Epithelial cell of proximal tubule (primary cell): Measurements from ENCODE around the gene KRT6C. TPM values are rescaled to one million over a fixed set of nuclear protein-coding genes. Genes with fewer than 3 reads are reported as not detected.
"Not testable (repeated sequence)": the region's sequence is repeated elsewhere in the genome, so short reads cannot be mapped to it uniquely, and the experiment has no call there.

ENCODE experiments used
- DNase-seq: peaks from one replicate; pipeline ENCODE4 v3.0.0-alpha.2; 2011; ENCODE audit warnings: low read depth
- H3K4me3 ChIP-seq: 2 replicates; pipeline ENCODE4 v1.5.1; 2011; ENCODE audit warnings: low read depth, mild to moderate bottlenecking, low read length
- CTCF ChIP-seq: conservative IDR thresholded peaks from 2 replicates; pipeline ENCODE4 v1.5.1; 2012; ENCODE audit warnings: low read depth, mild to moderate bottlenecking, low read length
- total RNA-seq: library from RNA; depleted of rRNA; stranded (reverse); fragments of >200 nt; gene quantifications from 2 replicates; pipeline ENCODE4 v1.2.3, GENCODE V29; 2015

Gene KRT6C
- total RNA-seq, 1 donor from 2014 or later: not detected

- no peak overlapping the region for H3K4me3 ChIP-seq
- DNase-seq: no peak
- no peak for TF ChIP-seq CTCF
Observed at GRCh38 chr12:52454411-52455201, 19.0 kb downstream of the KRT6C start.

GRCh38 chr12:52452101-52452500 lies 21.5 kb downstream of the KRT6C start, which contains the start of gene KRT6B:
Gene KRT6B (minus strand): TSS chr12:52452146. CDS start chr12:52452078, 68 bp downstream.
- TF ChIP-seq CTCF: no peak
- H3K4me3 ChIP-seq: no peak within 1 kb of the TSS
- no peak for DNase-seq

GRCh38 chr12:52448228-52448627 lies 25.4 kb downstream of the KRT6C start:
- no peak for DNase-seq
- no peak for TF ChIP-seq CTCF
- no peak overlapping the region for H3K4me3 ChIP-seq

- H3K4me3 ChIP-seq, DNase-seq: not testable (repeated sequence)
Observed at GRCh38 chr12:52447196-52447595, 26.4 kb downstream of the KRT6C start.

- no peak for DNase-seq
- no peak overlapping the region for H3K4me3 ChIP-seq
- TF ChIP-seq CTCF: no peak
Observed at GRCh38 chr12:52446367-52447045, 27.1 kb downstream of the KRT6C start.

GRCh38 chr12:52445876-52446275 lies 27.7 kb downstream of the KRT6C start:
- no peak overlapping the region for H3K4me3 ChIP-seq
- no peak for DNase-seq
- TF ChIP-seq CTCF: no peak

- DNase-seq: no peak
- no peak for TF ChIP-seq CTCF
Observed at GRCh38 chr12:52444647-52445595, 28.7 kb downstream of the KRT6C start.

More at GRCh38 chr12:52444647-52445595, 28.7 kb downstream of the KRT6C start:
- no peak overlapping the region for H3K4me3 ChIP-seq
